ENCODE data around the gene PPFIA2.

DNA sequence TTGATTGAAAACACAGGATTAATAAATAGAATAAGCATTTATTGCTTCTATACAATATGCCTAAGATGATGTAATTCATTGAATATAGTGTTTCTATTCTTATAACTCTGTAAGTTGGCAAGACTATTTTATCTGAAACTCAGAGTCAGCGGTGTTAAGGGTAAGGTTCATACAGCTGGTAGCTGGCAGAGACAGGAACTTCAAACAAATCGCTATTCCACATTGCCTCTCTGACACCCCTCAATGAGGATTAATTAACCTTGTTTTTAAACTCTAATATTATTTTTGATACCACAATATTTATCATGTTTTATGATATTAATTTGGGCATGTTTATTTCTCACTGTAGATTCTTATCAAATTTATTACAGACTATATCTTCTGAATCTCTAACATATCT lies 357.9 kb downstream of the PPFIA2 start:
- TF ChIP-seq CTCF (IDR thresholded peaks at IDR 0.05) (no peak), POLR2A (IDR thresholded peaks at IDR 0.05) (no peak)

Data from Peyer's patch (tissue), 4 donors.